NCI-H2081 (cell line): ENCODE results near the gene LIMCH1.
"Not testable (repeated sequence)": the region's sequence is repeated elsewhere in the genome, so short reads cannot be mapped to it uniquely, and the experiment has no call there.

ENCODE experiments used
- DNase-seq, 2 experiments: peaks; one replicate each; lab custom pipeline; 2025; lab: John Stamatoyannopoulos, UW

The LIMCH1 gene

DNA sequence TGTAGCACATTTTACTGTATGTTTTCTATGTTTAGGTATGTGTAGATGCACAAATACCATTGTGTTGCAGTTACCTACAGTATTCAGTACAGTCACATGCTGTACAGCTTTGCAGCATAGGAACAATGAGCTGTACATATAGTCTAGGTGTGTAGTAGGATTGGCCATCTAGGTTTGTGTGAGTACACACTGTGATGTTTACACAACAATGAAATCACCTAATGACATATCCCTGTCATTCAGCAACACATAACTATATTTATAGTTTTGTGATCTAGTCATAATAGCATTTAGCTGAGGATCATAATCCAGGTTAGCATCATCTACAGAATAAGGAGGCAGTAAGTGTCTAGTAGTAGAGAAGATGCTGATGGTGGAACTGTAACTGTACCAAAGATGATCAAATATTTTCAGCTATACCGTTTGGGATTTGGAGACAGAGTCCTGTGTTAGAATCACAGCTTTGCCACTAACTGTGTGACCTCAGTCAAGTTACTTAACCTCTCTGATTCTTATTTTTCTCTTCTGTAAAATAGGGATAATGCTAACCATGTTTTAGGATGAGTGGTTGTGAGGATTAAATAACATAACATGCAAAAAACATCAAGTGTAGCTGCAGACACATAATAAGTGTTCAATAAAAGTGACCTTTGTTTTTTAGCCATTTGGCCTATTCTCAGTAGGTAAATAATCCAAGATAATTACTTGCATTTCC, 73.3 kb downstream of the LIMCH1 start:
- DNase-seq = no peak

DNA sequence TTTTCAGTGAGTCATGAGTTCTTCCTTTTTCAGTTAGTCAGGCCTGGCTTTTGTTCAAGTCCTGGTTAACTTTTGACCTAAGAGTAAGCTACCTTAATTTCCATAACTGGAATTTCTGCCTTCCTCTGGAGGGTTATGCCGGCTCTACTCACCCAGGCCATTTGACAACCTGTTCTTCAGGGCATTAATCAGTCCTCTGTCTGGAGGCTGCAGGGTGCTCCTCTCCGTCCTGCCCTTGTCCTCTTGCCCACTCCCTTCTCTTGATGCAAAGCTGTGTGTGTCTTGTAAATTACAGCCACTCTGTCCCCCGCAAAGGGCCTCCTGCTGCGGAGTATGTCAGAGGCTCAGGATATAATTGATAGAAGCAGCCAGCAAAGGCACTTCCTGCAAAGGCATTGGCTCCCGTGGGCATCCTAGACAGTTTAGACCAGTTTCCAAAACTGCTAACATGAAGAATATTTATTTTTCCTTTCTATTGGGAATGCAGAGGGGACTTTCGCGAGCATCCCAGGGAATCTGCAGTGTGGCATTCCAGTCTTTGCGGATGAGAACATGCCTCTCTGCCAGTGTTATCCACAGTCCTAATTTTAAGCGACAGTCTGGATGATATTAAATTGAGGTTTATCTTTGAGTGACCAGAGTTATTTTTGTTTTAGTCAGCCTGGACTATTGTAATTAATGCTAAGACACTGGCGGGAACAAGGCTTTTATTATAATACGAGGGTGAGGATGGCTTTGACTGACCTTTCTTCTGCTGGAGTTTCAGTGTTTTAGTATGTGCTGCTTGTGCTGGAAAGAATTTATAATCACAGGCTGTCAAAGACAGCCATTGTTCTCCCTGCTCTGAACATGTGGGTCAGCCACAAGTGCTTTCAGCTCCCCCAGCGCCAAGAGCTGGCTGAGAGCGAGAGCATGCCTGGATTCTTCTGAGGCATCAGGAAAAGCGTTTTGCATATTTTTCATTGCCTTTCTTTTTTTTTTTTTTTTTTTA, 74.2 kb downstream of the LIMCH1 start:
- DNase-seq = peak; percentile 35 to 61

DNA sequence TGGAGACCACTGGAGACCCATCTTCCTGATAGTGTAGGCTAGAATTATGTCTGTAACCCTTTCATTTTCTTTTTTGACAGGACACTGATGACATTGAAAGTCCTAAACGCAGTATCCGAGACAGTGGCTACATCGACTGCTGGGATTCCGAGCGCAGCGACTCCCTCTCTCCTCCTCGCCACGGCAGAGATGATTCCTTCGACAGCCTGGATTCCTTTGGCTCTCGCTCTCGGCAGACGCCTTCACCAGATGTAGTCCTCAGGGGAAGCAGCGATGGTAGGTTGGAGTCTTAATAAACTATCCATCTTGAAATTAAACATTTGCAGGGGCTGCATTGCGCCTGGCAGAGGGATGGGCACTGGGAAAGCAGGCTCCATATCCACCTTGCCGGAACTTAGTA, 75.4 kb downstream of the LIMCH1 start:
- no peak for DNase-seq

DNA sequence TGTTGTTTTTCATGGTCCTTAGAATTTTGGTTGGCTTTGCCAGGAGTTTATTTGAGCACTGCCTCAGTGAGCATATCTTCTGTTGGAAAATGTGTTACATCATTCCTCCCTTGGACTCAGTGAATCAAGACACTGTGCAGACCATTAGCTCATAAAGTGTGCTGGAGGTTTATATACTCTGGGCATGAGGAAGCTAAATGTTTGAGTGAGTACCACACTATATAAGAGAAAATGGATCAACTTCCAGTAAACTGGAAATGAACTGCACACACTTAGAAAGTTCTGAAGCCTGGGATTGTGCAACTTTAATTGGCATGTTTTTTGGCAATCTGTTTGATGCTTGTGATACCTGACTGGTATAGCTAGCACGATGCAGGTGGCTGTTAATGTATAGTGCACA, 75.9 kb downstream of the LIMCH1 start:
- DNase-seq = no peak

DNA sequence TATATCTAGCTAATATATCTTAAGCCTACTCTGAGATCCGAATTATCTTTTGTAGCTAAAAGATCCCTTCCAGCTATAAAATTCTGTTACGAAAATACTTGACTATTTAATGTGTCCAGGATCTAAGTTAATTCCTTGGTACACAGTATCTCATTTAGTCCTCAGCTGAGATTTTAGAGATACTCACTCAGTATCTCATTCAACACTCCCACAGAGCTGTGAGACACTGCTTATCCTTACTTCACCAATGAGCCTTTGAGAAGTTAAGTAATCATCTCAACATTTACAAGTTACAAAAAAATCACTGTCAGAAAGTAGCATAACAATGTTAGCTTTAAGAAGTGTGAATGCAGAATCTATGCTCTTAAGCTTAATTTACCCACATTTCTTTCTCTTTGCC, 76.6 kb downstream of the LIMCH1 start:
- no peak for DNase-seq

DNA sequence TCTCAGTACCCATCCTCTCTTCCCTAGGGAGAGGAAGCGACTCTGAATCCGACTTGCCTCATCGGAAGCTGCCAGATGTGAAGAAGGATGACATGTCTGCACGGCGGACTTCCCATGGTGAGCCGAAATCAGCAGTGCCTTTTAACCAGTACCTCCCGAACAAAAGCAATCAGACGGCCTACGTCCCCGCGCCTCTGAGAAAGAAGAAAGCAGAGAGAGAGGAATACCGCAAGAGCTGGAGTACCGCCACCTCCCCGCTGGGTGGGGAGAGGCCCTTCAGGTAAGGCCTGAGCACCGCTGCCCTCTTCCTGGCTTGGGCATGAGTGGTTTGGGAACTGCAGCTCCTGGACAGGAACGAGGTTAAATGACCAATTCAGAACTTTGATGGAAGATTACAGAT, 81.2 kb downstream of the LIMCH1 start:
- DNase-seq = no peak

DNA sequence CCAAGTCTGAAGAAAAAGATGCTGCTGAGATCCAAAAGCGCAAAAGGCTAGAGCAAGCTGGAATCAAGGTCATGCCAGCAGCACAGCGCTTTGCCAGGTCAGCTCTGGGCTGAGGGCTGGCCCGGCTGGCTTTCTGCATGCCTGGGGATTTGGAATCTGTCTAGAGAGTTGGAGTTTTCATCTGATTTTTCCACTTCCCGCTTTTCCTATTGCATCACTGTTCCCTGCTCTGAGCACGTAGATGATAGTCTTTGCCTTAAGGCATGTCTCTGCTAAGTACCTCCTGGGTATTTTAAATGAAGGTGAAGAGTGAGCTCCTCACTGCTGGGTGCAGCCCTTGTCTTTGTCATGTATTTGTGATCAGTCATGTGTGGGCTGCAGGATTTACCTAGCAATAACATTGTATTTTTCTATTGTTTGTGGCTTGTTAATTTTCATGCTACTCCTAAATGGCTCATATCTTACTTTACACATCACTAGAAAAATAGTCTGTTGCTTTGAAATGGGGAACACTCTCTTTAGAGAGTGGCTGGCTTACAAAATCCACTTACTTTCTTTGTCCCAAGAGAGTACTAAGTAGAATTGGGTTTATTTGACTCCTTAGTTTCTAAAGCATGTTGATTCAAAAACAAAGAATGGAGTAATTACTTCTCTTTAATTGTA, 82.8 kb downstream of the LIMCH1 start:
- peak; percentile 39 to 74 for DNase-seq

DNA sequence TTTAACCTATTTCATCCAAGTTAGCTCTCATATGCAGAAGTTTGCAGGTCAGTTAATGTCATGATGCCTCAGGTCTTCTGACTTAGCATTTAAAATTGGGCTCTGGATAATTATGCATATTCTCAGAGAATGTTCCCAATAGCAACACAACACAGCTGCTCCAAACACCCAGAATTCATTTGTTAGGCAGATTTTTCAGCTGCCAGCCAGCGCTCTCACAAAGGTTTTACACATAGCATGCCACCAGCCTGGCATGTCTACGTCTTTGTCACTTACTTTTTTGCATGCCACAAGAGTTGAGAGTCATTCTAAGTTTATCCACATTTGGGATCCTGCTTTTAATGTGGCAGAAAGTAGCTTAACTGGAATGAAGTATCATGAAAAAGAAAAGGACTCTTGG, 84.8 kb downstream of the LIMCH1 start:
- no peak for DNase-seq

DNA sequence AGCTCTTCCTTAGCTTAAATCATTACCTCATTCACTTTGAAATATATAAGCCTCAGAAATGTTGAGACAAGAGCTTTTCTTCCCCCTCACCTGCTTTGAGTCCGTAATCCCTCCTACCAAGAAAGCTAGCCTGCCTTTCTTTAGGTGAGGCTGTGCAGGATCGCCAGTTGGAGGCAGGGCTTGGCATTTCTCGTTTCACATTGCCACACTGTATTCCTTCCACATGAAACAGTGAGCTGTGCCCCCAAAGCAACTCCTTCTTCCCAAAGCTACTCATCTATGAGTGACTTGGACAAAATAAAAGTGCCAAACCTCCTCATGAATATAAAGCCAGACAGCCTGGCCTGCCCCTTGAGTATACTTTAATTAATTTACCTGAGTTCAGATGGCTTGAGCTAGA, 86.8 kb downstream of the LIMCH1 start:
- no peak for DNase-seq

DNA sequence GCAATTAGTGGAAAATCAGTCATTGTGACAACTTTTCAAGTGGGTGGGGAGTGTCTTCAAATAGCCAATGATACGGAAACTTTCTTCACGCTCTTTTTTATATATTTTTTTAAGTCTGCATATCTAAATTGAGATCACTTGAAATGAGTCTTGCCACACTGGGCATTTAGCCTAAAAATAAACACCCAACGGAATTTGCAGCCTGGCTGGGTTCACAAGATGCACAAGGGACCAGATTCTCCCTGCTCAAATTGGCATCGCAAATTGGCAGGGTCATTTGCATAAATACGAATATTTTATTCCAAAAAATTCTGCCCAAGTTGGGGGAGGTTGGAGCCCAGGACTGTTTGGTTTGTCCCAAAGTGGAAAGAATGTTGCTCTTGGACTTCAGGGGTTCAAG, 87.6 kb downstream of the LIMCH1 start:
- no peak for DNase-seq

DNA sequence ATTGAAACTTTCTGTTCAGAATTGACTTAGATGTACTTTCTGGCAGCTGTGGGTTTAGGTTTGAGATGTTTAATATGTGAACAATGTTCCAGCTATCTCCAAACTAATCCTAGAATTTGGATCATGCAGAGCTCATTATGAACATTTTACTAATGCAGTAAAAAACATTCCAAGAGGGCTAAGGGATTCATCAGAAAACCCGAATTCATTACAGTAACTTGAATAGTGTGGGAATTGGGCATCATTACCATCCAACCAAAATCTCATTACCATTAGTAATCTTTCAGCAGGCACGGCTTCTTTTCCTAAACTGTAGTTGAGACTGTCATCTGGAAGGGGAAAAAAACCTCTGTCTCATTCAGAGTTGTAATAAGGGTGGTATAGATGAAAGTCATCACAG, 91.0 kb downstream of the LIMCH1 start:
- DNase-seq = no peak

DNA sequence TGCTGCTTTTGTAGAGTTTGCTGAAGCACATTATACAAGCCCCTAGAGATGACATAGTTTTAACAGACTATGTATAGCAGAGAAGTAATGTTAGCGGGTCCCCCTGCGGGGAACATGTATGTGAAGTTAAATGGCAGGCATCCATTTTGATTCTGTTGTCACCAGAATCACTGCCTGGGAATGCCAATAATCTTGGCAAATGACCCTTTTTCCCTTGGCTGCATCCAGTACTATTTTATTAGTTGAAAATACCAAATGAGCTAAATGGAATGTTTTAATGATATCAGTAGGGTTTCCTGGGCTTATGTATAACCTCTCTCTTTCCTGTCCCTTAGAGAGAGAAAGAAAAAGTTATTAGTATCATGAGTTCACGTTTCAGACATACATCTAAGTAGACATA, 93.6 kb downstream of the LIMCH1 start:
- no peak for DNase-seq

DNA sequence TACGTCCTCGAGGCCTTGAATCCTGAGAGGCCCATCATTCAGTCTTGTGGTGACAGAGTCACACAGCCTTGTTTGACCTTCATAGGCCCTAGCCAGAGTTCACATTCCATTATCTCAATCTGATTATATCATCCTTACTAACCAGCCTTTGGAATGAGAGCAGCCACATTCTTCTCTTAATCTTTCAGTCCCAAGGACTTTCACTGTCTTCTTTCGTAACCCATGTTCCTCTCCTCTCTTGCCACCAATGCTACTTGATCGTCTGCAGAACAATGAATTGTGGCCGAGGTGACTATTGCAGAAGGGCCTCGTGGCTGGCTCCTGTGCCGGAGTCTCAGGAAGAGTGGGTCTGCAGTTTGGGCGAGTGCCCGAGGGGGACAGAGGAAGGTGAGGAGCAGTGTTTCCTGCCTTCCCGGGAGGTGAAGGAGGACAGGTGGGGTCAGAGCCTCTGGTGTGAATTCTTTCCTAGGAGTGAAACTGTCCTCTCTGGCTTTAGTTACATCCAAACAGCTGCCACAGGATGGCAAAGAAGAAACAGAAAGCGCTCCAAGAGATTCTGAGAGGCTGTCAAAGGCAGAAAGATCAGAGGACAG, 94.6 kb downstream of the LIMCH1 start:
- no peak for DNase-seq

DNA sequence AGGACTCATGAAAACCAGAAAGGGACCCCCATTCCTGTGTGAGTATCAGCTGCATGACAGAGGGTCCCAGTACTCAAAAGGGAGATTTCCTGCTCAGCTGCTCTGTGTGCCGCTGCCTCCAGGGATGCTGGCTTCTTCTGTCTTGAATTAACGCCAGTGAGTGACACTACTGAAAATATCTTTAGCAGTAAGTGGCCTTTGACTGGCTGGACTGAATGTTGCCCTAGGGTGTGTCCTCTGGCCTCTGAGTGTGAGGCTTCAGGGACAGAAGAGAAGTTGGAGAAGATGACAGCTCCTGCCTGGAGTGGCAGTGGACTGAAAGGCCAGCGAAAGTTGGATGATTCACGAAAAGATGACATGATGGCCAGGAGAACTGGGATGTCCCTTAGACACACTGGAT, 95.4 kb downstream of the LIMCH1 start:
- no peak for DNase-seq

DNA sequence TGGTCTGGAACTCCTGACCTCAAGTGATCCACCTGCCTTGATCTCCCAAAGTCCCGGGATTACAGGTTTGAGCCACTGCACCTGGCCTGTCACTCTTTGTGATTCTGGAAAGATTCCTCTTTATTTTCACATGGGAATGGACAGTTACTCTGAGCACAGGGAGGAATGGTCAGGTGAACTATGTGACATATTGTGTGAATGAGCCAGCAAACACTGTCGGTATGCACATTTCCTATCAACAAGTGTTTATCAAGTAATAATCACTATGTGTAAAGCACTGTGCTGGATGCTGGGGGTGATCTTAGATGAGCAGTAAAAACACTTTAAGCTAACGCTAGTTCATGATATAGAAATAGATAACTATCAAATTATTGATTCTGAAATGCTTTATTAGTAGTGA, 97.5 kb downstream of the LIMCH1 start:
- no peak for DNase-seq

DNA sequence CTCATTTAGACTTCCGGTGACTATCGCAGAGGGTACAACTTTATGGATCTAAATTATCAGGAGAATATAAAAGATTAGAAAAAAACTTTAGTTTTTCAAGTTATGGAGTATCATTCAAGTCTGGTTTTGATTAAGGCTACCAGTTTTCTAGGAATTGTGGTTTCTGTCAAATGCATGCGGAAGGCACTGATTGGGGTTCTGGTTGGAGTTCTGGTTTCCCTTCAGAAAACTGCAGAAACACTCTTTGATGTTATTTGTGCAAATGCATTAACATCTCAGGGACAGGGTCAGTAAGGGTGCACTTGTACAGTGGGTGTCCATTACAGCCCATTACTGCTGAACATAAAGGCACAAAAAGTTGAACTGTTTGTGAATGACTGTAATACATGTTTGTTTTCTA, 100.2 kb downstream of the LIMCH1 start:
- no peak for DNase-seq

DNA sequence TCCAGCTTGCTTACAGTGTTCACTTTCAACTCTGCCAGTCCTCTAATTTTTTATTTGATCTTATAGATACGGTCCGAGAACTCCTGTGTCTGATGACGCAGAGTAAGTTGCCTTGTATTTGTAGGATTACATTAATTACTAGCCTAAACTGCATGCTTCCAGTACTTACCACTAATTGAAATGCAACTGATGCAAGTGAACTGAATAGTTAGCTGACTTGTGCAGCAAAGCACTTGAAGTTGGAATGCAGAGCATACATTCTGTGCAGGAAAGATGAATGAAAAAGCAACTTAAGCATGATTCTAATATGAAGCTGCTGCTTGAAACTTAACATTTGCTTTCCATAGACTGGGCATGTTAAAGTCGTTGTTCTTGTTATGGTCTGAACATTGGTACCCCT, 100.9 kb downstream of the LIMCH1 start:
- DNase-seq = no peak

DNA sequence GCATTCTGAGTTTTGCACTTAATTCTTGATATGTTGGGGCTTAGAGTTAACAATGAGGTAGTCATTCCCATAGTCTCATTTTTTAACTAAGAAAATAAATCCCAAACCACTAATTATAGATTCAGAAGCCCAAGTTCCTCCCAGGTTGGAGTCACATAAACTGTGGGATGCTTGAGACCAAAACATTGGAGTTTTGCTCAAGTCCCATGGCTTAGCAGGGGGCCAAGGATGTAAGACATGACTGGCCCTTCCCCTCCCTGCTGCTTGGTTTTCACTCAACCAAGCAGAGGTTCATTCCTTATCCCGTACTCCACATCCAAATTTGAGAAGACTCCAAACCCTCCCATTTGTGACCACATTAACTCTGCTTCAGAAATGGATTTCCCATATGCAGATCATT, 101.3 kb downstream of the LIMCH1 start:
- DNase-seq = no peak

DNA sequence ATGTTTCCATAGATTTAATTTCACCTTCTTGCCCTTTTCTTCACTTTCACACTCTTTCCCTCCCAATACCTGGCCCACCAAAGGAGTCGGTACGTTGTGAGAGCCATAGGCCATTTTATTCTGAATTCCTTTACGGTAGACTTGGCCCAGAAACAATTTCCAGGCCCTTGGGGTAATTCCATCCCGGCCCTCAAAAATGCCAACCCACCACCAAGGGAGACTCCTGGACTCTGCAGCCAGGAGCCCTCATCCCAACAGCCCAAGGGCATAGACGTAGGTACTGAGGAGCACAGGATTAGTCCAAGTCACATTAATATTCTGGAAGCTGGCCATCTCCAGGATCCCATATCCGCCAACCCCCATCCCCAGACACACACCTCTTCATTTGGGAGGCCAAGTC, 102.9 kb downstream of the LIMCH1 start:
- DNase-seq = no peak

DNA sequence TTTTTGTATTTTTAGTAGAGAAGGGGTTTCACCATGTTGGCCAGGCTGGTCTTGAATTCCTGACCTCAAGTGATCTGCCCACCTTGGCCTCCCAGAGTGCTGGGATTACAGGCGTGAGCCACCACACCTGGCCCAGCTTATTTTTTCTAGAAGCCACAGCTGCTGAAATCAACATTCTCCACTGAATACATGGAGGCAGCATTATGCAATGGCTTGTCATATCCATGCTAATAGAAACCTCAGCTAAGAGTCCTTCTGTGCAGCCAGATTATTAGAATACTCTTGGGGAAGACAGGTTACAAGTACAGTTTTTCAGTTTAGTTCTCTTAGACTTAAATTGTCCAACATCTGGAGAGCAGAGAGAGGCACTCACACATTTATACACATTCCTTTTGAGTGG, 104.8 kb downstream of the LIMCH1 start:
- DNase-seq = not testable (repeated sequence)

DNA sequence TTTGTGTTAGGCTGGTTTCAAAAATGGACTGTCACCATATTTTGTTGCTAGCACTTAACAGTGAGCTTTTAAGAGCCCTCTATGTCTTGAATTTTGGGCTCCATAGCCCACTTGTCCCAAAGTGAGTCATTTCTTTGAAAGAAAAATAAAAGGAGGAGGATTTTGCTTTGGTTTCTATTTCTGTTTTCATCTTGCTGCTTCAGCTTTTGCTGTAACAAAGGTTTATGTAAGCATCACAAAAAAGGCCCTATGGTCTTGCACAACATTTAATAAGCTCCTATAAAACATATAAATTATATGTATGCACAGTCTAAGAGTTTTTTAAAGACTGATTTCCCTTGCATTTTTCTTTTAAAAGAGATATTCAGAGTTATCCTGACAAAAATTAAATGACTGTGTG, 105.4 kb downstream of the LIMCH1 start:
- DNase-seq = no peak

DNA sequence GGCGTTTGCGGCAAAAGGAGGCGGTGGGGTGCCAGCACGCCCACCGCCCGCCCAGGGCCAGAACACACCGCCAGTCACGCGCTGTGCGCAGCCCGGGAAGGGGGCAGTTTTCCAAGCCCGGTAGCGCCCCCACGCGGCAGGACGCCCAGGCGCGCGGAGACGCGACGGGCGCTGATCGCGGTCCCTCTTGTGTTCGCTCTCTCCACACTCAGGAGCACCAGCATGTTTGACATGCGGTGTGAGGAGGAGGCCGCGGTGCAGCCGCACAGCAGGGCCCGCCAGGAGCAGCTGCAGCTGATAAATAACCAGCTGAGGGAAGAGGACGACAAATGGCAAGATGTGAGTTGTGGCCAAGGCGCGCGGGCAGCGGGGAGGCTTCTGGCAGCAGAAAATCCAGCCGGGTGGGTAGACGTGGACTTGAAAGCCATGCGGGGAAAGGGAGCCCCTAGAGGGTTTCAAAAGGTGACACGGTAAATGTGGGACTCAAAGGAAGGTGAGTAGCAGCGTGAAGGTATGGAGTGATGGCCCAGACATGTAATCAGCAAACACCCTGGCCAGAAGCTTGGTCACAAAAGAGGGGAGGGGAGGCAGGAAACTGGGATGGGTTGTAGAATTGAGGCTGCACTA, 106.4 kb downstream of the LIMCH1 start:
- peak; percentile 82 to 86 for DNase-seq
